ENCODE data around the gene C19orf73. TPM values are rescaled to one million over a fixed set of nuclear protein-coding genes. Genes with fewer than 3 reads are reported as not detected.
A peak's percentile ranks its signal among the peaks of the same experiment; 100 is the strongest.

Gene C19orf73
- total and polyA plus RNA-seq, 9 of the 15 experiments (the other 6 are each of a cell fraction or from before 2014, with no cell fraction given) = 0.08 to 7.4 (median 1.4) TPM

GRCh38 chr19:49151267-49152118 lies 32.5 kb upstream of the C19orf73 start (continued):
- no peak for TF ChIP-seq ZNF592 (IDR thresholded peaks at IDR 0.05)
- TF ChIP-seq PKNOX1 (IDR thresholded peaks at IDR 0.05) = no peak
- TF ChIP-seq ZEB2 (IDR thresholded peaks at IDR 0.05) = peak; percentile 91
- no peak for TF ChIP-seq ZNF583 (CRISPR knock-in tag; IDR thresholded peaks at IDR 0.05)
- no peak for TF ChIP-seq IRF2 (CRISPR knock-in tag; IDR thresholded peaks at IDR 0.05)
- TF ChIP-seq DMBX1 (CRISPR knock-in tag; IDR thresholded peaks at IDR 0.05; ENCODE audit: borderline replicate concordance) = no peak
- no peak for TF ChIP-seq SMC3 (conservative IDR thresholded peaks at IDR 0.05; ENCODE audit: insufficient read depth, low read depth, low read length)
- no peak for TF ChIP-seq ZNF584 (CRISPR knock-in tag; IDR thresholded peaks at IDR 0.05; ENCODE audit: low read depth)
- TF ChIP-seq U2AF1 (optimal IDR thresholded peaks at IDR 0.05; ENCODE audit: low read depth, low read length) = no peak
- TF ChIP-seq SAFB2 (IDR thresholded peaks at IDR 0.05; ENCODE audit: borderline replicate concordance, low read depth, low read length, severe bottlenecking) = no peak
- TF ChIP-seq NR2F6 (CRISPR knock-in tag; IDR thresholded peaks at IDR 0.05) = no peak
- TF ChIP-seq ATF7 (IDR thresholded peaks at IDR 0.05) = peak; percentile 80
- no peak for TF ChIP-seq ZNF696 (CRISPR knock-in tag; conservative IDR thresholded peaks at IDR 0.05)
- no peak for TF ChIP-seq ETS2 (tag; IDR thresholded peaks at IDR 0.05; ENCODE audit: borderline replicate concordance, poor library complexity, severe bottlenecking)
- TF ChIP-seq ELF1 (tag; IDR thresholded peaks at IDR 0.05) = no peak; the same call in 1 of the 2 replicates
- TF ChIP-seq THAP12 (CRISPR knock-in tag; IDR thresholded peaks at IDR 0.05) = no peak
- TF ChIP-seq RFX7 (CRISPR knock-in tag; IDR thresholded peaks at IDR 0.05) = no peak
- TF ChIP-seq THRAP3 (IDR thresholded peaks at IDR 0.05; ENCODE audit: borderline replicate concordance) = no peak
- TF ChIP-seq XRCC4 (IDR thresholded peaks at IDR 0.05; ENCODE audit: extremely low read depth, insufficient read depth, insufficient read length) = no peak
- TF ChIP-seq MAFK (IDR thresholded peaks at IDR 0.05; ENCODE audit: low read length) = no peak

All from K562 (cell line).